GM18519 (cell line): Measurements from ENCODE around the gene POLD2.

Experiments used
- ATAC-seq: cut with Tn5 transposase; IDR thresholded peaks from one replicate; pipeline ENCODE4 v1.9.1; 2021; ENCODE audit warnings: mild to moderate bottlenecking, moderate library complexity; ENCODE audit not compliant: unreplicated experiment, low FRiP score

POLD2 gene

GRCh38 chr7:44084701-44085100 lies 38.6 kb downstream of the POLD2 start:
- ATAC-seq, result no peak

GRCh38 chr7:44083796-44084195 lies 39.6 kb downstream of the POLD2 start:
- no peak for ATAC-seq

- ATAC-seq, result peak; percentile 75
Measured at GRCh38 chr7:44082541-44083207, 40.7 kb downstream of the POLD2 start.

- no peak for ATAC-seq
Measured at GRCh38 chr7:44081266-44081748, 42.0 kb downstream of the POLD2 start.

- no peak for ATAC-seq
Measured at GRCh38 chr7:44080686-44081265, 42.6 kb downstream of the POLD2 start.

- ATAC-seq, result no peak
Measured at GRCh38 chr7:44080118-44080517, 43.2 kb downstream of the POLD2 start.

- no peak for ATAC-seq
Measured at GRCh38 chr7:44079331-44080021, 43.9 kb downstream of the POLD2 start.

- no peak for ATAC-seq
Measured at GRCh38 chr7:44078521-44078920, 44.8 kb downstream of the POLD2 start.

- no peak for ATAC-seq
Measured at GRCh38 chr7:44077681-44078091, 45.7 kb downstream of the POLD2 start.

GRCh38 chr7:44077061-44077460 lies 46.3 kb downstream of the POLD2 start:
- no peak for ATAC-seq

- no peak for ATAC-seq
Measured at GRCh38 chr7:44076101-44076895, 47.0 kb downstream of the POLD2 start.

GRCh38 chr7:44075296-44076075 lies 47.9 kb downstream of the POLD2 start:
- ATAC-seq, result no peak

- ATAC-seq, result no peak
Measured at GRCh38 chr7:44074349-44074695, 49.0 kb downstream of the POLD2 start.

- ATAC-seq, result no peak
Measured at GRCh38 chr7:44073664-44074348, 49.5 kb downstream of the POLD2 start.

GRCh38 chr7:44072364-44073231 lies 50.8 kb downstream of the POLD2 start:
- no peak for ATAC-seq

GRCh38 chr7:44071726-44072363 lies 51.5 kb downstream of the POLD2 start:
- ATAC-seq, result no peak

- no peak for ATAC-seq
Measured at GRCh38 chr7:44068054-44068453, 55.3 kb downstream of the POLD2 start.
